A673 (cell line): ENCODE measurements around the gene SLC25A43.

Experiments used
- EZH2 ChIP-seq: fragments of 200-600 bp; sonication (generic); IDR thresholded peaks from 2 replicates; pipeline ENCODE4 v1.6.1; 2017; ENCODE audit warnings: borderline replicate concordance, low read depth, mild to moderate bottlenecking, mixed read lengths, antibody characterized with exemption, low read length; ENCODE audit not compliant: poor library complexity, severe bottlenecking
- TF ChIP-seq, protein P1 (sequence below): fragments of 300-800, 200-600 bp; sonication (generic); conservative IDR thresholded peaks from 2 replicates; pipeline ENCODE4 v1.5.1; 2017; ENCODE audit warnings: low read depth, mild to moderate bottlenecking, antibody characterized with exemption, low read length, moderate library complexity, mixed read lengths

DNA sequence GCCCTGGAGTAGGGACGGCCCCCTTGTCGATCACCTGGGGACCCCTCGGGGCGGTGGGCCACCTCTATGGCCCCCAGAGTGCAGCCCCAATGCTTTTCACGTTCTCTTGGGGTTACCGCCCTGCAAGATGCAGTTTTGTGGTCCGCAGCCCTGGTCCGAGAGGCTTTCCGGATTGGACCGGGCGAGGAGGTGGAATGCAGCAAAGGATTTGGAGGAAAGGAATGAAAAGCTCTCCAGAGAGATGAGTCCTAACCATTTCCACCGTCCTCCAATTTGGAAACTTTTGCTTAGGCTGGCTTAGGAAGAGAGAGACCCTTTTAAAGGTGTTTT is 601 bp downstream of the SLC25A43 start:
- TF ChIP-seq, protein P1, sequence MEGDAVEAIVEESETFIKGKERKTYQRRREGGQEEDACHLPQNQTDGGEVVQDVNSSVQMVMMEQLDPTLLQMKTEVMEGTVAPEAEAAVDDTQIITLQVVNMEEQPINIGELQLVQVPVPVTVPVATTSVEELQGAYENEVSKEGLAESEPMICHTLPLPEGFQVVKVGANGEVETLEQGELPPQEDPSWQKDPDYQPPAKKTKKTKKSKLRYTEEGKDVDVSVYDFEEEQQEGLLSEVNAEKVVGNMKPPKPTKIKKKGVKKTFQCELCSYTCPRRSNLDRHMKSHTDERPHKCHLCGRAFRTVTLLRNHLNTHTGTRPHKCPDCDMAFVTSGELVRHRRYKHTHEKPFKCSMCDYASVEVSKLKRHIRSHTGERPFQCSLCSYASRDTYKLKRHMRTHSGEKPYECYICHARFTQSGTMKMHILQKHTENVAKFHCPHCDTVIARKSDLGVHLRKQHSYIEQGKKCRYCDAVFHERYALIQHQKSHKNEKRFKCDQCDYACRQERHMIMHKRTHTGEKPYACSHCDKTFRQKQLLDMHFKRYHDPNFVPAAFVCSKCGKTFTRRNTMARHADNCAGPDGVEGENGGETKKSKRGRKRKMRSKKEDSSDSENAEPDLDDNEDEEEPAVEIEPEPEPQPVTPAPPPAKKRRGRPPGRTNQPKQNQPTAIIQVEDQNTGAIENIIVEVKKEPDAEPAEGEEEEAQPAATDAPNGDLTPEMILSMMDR, result no peak
- TF ChIP-seq EZH2, result no peak
